ENCODE measurements around the gene EFCC1. TPM values are rescaled to one million over a fixed set of nuclear protein-coding genes. Genes with fewer than 3 reads are reported as not detected.

The EFCC1 gene
- polyA plus RNA-seq, 2 of the 4 experiments (the other 2 are of a cell fraction), result 0.04 TPM; not detected in 1

GRCh38 chr3:129050556-129051295 is 49.6 kb downstream of the EFCC1 start:
- TF ChIP-seq HOXA7 (CRISPR knock-in tag; IDR thresholded peaks at IDR 0.05), result no peak
- no peak for TF ChIP-seq MAX (IDR thresholded peaks at IDR 0.05)
- no peak for TF ChIP-seq SMC3 (IDR thresholded peaks at IDR 0.05)
- no peak for TF ChIP-seq ZFP36 (IDR thresholded peaks at IDR 0.05; ENCODE audit: borderline replicate concordance, partially characterized antibody)
- no peak for TF ChIP-seq FOSL2 (IDR thresholded peaks at IDR 0.05)
- TF ChIP-seq FOSL2 (CRISPR knock-in tag; IDR thresholded peaks at IDR 0.05), result no peak
- TF ChIP-seq RAD21 (conservative IDR thresholded peaks at IDR 0.05 in 1 of 2, IDR thresholded peaks at IDR 0.05 in 1 of 2), result no peak
- no peak for TF ChIP-seq RCOR1 (IDR thresholded peaks at IDR 0.05; ENCODE audit: low read depth, low read length)
- FAIRE-seq (no peak), DNase-seq (ENCODE audit: low read depth in 1 of 2, low spot score in 1 of 2) (no peak), ATAC-seq (no peak)
- ChIA-PET CTCF (interaction anchor here (0.6 to 5.0 kb wide), 5 partner anchors 9 to 344 kb away, joined by 3 to 73 read pairs (median 4); partner anchors contain the start of gene COPG1), POLR2A (no interaction called here)
- no peak overlapping the region for H3K27ac ChIP-seq
- H3K9me3 ChIP-seq, result no peaks in the 10 kb centered on the region
- 68% methylated on average over 8 of the region's 12 CpGs for WGBS (ENCODE audit: missing lambda C conversion rate)
- H3K4me1 ChIP-seq, result 0 out of 3 replicates have a peak, but pooled peaks cover 3% of the 10 kb centered on the region
- H3K4me2 ChIP-seq, result no peak overlapping the region
- no peak overlapping the region for H3K4me3 ChIP-seq

GRCh38 chr3:129051871-129052340 is 50.8 kb downstream of the EFCC1 start:
- 78% methylated on average over 1 of the region's 5 CpGs for WGBS (ENCODE audit: missing lambda C conversion rate)
- CTCF ChIA-PET, result interaction anchor here (0.6 to 5.0 kb wide), 15 partner anchors 10 to 274 kb away, joined by 3 to 73 read pairs (median 5); partner anchors contain the start of gene COPG1
- H3K9me3 ChIP-seq, result no peaks in the 10 kb centered on the region
- H3K4me3 ChIP-seq, result no peak overlapping the region
- no peak for FAIRE-seq
- H3K27ac ChIP-seq, result no peak overlapping the region
- no peak overlapping the region for H3K4me2 ChIP-seq
- DNase-seq (ENCODE audit: low read depth in 1 of 2, low spot score in 1 of 2), result no peak
- H3K4me1 ChIP-seq, result 0 out of 3 replicates have a peak, but pooled peaks cover 3% of the 10 kb centered on the region
- TF ChIP-seq ZC3H11A (IDR thresholded peaks at IDR 0.05) (no peak), NR3C1 (IDR thresholded peaks at IDR 0.05) (no peak), RCOR1 (IDR thresholded peaks at IDR 0.05; ENCODE audit: low read depth, low read length) (no peak), CHD2 (IDR thresholded peaks at IDR 0.05; ENCODE audit: low read length, partially characterized antibody) (no peak), JUN (IDR thresholded peaks at IDR 0.05) (no peak), POLR2A (IDR thresholded peaks at IDR 0.05; ENCODE audit: low read length) (no peak), HOXB13 (CRISPR knock-in tag; IDR thresholded peaks at IDR 0.05; ENCODE audit: low read depth) (no peak), MAFK (IDR thresholded peaks at IDR 0.05; ENCODE audit: partially characterized antibody) (no peak), RFX5 (IDR thresholded peaks at IDR 0.05) (no peak)
- POLR2A ChIA-PET, result no interaction called here
- no peak for ATAC-seq

GRCh38 chr3:129052675-129053074 is 51.6 kb downstream of the EFCC1 start:
- no peak for ATAC-seq
- no peak for FAIRE-seq
- TF ChIP-seq HDAC2 (IDR thresholded peaks at IDR 0.05), result no peak
- TF ChIP-seq MAZ (IDR thresholded peaks at IDR 0.05; ENCODE audit: borderline replicate concordance, low read depth, low read length), result no peak
- no peak for TF ChIP-seq TP53 (CRISPR knock-in tag; IDR thresholded peaks at IDR 0.05)
- TF ChIP-seq ATOH8 (CRISPR knock-in tag; IDR thresholded peaks at IDR 0.05; ENCODE audit: low read depth), result no peak
- TF ChIP-seq NFE2L2 (conservative IDR thresholded peaks at IDR 0.05; ENCODE audit: low read length), result no peak
- TF ChIP-seq HEYL (CRISPR knock-in tag; IDR thresholded peaks at IDR 0.05), result no peak
- H3K9me3 ChIP-seq, result no peaks in the 10 kb centered on the region
- H3K27ac ChIP-seq, result no peak overlapping the region
- WGBS (ENCODE audit: missing lambda C conversion rate), result 69% methylated on average over 6 of the region's 6 CpGs
- CTCF ChIA-PET, result interaction anchor here (0.7 to 5.0 kb wide), 43 partner anchors 9 to 273 kb away, joined by 3 to 73 read pairs (median 5); partner anchors contain the start of gene COPG1
- POLR2A ChIA-PET, result interaction anchor here (1.1 kb wide), 1 partner anchor 109 kb away, joined by 7 read pairs; no protein-coding TSS in a partner anchor
- H3K4me3 ChIP-seq, result no peak overlapping the region
- 0 out of 3 replicates have a peak, but pooled peaks cover 3% of the 10 kb centered on the region for H3K4me1 ChIP-seq
- H3K4me2 ChIP-seq, result no peak overlapping the region
- DNase-seq (ENCODE audit: low read depth in 1 of 2, low spot score in 1 of 2), result no peak
